Suprapubic skin (tissue), 4 donors: ENCODE data around the gene NR2E1. TPM values are rescaled to one million over a fixed set of nuclear protein-coding genes. Genes with fewer than 3 reads are reported as not detected.

ENCODE experiments used
- DNase-seq, 2 donors: peaks; one replicate each; pipeline ENCODE4 v3.0.0-alpha.2; 2019; ENCODE audit warnings: low spot score in 2 of 2
- H3K27ac ChIP-seq: fragments of 200-600 bp; sonication (generic); one replicate; pipeline ENCODE4 v1.5.1; 2019
- H3K27me3 ChIP-seq: fragments of 200-600 bp; sonication (generic); one replicate; pipeline ENCODE4 v1.5.1; 2019
- H3K36me3 ChIP-seq: fragments of 200-600 bp; sonication (generic); one replicate; pipeline ENCODE4 v1.5.1; 2019
- H3K4me1 ChIP-seq: fragments of 200-600 bp; sonication (generic); one replicate; pipeline ENCODE4 v1.5.1; 2019
- H3K4me3 ChIP-seq: fragments of 200-600 bp; sonication (generic); one replicate; pipeline ENCODE4 v1.5.1; 2019; ENCODE audit warnings: mild to moderate bottlenecking
- H3K9me3 ChIP-seq: fragments of 200-600 bp; sonication (generic); one replicate; pipeline ENCODE4 v1.5.1; 2019
- EP300 ChIP-seq: sonication (generic); formaldehyde crosslinking; IDR thresholded peaks from one replicate; pipeline ENCODE4 v1.6.1; 2017; ENCODE audit warnings: antibody characterized with exemption
- POLR2A ChIP-seq, 2 donors: fragments of 450-650 bp; IDR thresholded peaks; one replicate each; pipeline ENCODE4 v1.6.1; 2017; ENCODE audit warnings: antibody characterized with exemption in 2 of 2, mild to moderate bottlenecking in 2 of 2, moderate library complexity in 2 of 2
- POLR2AphosphoS5 ChIP-seq, 3 donors: sonication (generic); formaldehyde crosslinking; IDR thresholded peaks; one replicate each; pipeline ENCODE4 v1.6.1; 2017; ENCODE audit warnings: antibody characterized with exemption in 3 of 3
- WGBS: methylation state at CpG from one replicate; pipeline ENCODE4 v1.1.5; 2018; 5-methylcytosine and 5-hydroxymethylcytosine counted together
- total RNA-seq, 4 donors: library from RNA; depleted of rRNA; stranded (reverse); fragments of >200 nt; gene quantifications; one replicate each; pipeline ENCODE4 v1.1.0, GENCODE V29; 2016
- TF ChIP-seq, protein P1 (sequence below), 2 donors: fragments of 200-600 bp in 1 of 2; fragments of 450-650 bp in 1 of 2; sonication (generic) in 1 of 2; IDR thresholded peaks; one replicate each; pipeline ENCODE4 v1.5.1; 2016 to 2019; ENCODE audit warnings: antibody characterized with exemption in 2 of 2, mild to moderate bottlenecking in 1 of 2, moderate library complexity in 1 of 2

NR2E1 gene
- total RNA-seq, 4 donors from 2014 or later = 0.38 TPM; not detected in 3

DNA sequence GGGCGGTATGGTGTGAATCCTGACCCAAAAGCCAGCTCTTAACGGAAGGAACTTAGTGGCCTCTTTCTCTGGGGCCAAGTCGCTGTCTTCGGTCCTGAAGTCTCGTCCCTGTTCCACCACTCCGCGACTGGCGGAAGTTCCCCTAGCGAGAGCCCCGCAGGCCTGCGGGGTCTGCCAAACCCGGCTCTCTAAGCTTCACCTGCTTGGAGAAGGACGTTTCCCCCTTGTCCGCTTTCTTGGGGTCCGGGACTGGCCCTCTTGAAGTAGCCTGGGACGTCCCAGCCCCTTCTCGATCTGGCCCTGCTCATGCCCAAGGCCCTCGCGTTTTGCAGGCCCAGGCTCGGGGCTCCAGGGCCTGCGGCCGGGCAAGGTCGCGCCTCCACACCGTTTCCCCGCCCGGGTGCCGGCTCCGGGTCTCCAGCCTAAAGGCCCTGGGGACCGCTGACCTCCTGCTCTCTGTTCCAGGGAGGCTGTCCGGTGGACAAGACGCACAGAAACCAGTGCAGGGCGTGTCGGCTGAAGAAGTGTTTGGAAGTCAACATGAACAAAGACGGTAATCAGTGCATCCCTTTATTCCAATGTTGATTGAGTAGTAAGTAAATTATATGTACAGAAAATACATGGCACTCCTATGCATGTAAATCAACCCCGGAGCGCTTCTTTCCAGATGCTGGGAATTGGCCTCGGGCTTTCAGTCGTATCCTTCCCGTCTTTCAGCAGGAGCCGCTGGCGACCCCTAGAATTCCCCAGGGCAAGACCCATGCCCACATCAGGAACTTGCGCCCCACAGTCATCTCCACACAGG lies 8.8 kb downstream of the NR2E1 start:
- peaks cover 96% of the 10 kb centered on the region for H3K27me3 ChIP-seq
- DNase-seq = no peak
- no peaks in the 10 kb centered on the region for H3K9me3 ChIP-seq
- no peaks in the 10 kb centered on the region for H3K36me3 ChIP-seq
- H3K4me1 ChIP-seq = peaks cover 28% of the 10 kb centered on the region
- no peak for TF ChIP-seq POLR2AphosphoS5 (IDR thresholded peaks at IDR 0.05)
- TF ChIP-seq, protein P1, sequence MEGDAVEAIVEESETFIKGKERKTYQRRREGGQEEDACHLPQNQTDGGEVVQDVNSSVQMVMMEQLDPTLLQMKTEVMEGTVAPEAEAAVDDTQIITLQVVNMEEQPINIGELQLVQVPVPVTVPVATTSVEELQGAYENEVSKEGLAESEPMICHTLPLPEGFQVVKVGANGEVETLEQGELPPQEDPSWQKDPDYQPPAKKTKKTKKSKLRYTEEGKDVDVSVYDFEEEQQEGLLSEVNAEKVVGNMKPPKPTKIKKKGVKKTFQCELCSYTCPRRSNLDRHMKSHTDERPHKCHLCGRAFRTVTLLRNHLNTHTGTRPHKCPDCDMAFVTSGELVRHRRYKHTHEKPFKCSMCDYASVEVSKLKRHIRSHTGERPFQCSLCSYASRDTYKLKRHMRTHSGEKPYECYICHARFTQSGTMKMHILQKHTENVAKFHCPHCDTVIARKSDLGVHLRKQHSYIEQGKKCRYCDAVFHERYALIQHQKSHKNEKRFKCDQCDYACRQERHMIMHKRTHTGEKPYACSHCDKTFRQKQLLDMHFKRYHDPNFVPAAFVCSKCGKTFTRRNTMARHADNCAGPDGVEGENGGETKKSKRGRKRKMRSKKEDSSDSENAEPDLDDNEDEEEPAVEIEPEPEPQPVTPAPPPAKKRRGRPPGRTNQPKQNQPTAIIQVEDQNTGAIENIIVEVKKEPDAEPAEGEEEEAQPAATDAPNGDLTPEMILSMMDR (IDR thresholded peaks at IDR 0.05) = no peak
- TF ChIP-seq POLR2A (IDR thresholded peaks at IDR 0.05) = no peak
- TF ChIP-seq EP300 = no peak
- no peak overlapping the region for H3K4me3 ChIP-seq
- 32% methylated on average over 37 of the region's 43 CpGs for WGBS
- no peak overlapping the region for H3K27ac ChIP-seq

GRCh38 chr6:108175176-108175591 lies 9.4 kb downstream of the NR2E1 start:
- H3K27me3 ChIP-seq = peaks cover 96% of the 10 kb centered on the region
- no peak overlapping the region for H3K27ac ChIP-seq
- WGBS = 13% methylated on average over 22 of the region's 22 CpGs
- H3K9me3 ChIP-seq = no peaks in the 10 kb centered on the region
- peak overlapping the region; percentile 31 for H3K4me3 ChIP-seq
- no peak for TF ChIP-seq POLR2A (IDR thresholded peaks at IDR 0.05)
- TF ChIP-seq POLR2AphosphoS5 (IDR thresholded peaks at IDR 0.05) = no peak
- TF ChIP-seq, protein P1 (IDR thresholded peaks at IDR 0.05) = no peak
- no peak for TF ChIP-seq EP300
- H3K36me3 ChIP-seq = no peaks in the 10 kb centered on the region
- H3K4me1 ChIP-seq = peaks cover 24% of the 10 kb centered on the region
- no peak for DNase-seq

DNA sequence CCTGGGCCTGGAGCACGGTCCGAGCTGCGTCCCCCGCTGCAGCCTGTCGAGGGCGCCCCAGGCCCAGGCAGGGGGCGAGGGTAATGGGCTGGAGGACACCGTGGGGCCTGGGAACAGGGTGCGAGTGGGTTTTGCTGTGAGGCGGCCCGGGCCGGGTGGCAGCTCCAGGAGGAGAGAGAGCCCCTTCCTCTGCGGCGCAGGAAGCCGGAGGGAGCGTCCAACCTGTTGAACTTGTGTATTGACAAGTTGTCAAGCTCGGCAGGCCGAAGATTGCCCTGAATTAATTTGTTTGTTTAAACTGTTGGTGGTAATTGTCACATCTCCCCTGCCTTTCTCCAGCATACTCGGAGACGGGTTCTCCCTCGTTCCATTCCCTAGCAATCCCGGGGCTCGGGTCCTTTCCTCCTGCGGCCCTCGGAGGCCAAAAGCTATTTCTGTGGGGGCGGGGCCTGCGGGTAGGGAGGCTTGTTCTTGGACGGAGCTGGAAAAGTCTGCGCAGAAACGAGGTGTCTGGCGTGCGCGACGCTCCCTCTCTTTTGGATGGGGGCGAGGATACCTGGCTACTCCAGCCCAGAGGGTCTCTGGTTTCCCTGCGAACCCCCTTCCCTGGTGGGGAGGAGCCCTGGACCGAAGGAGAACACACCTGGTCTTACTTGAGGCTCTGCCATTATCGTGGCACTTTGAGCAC lies 9.9 kb downstream of the NR2E1 start:
- no peak for DNase-seq
- peak overlapping the region; percentile 31 for H3K4me3 ChIP-seq
- H3K27me3 ChIP-seq = peaks cover 96% of the 10 kb centered on the region
- no peaks in the 10 kb centered on the region for H3K36me3 ChIP-seq
- H3K27ac ChIP-seq = no peak overlapping the region
- no peaks in the 10 kb centered on the region for H3K9me3 ChIP-seq
- TF ChIP-seq POLR2A (IDR thresholded peaks at IDR 0.05) (no peak), EP300 (no peak), POLR2AphosphoS5 (IDR thresholded peaks at IDR 0.05) (no peak)
- TF ChIP-seq, protein P1 (IDR thresholded peaks at IDR 0.05) = no peak
- 1% methylated on average over 37 of the region's 38 CpGs for WGBS
- peaks cover 19% of the 10 kb centered on the region for H3K4me1 ChIP-seq

- Histone ChIP-seq H3K9me3 (no peaks in the 10 kb centered on the region), H3K4me3 (peak overlapping the region; percentile 31), H3K4me1 (peaks cover 17% of the 10 kb centered on the region), H3K36me3 (no peaks in the 10 kb centered on the region), H3K27me3 (peaks cover 96% of the 10 kb centered on the region), H3K27ac (no peak overlapping the region)
- TF ChIP-seq POLR2A (IDR thresholded peaks at IDR 0.05) (no peak), EP300 (no peak), POLR2AphosphoS5 (IDR thresholded peaks at IDR 0.05) (no peak)
- TF ChIP-seq, protein P1 (IDR thresholded peaks at IDR 0.05) = no peak
- WGBS = 15% methylated on average over 24 of the region's 46 CpGs
- no peak for DNase-seq
Measured at GRCh38 chr6:108176281-108177089, 10.7 kb downstream of the NR2E1 start.
